PC-3 (cell line): ENCODE data around the gene PPM1D.

Experiments
- EZH2 ChIP-seq: fragments of 300-600 bp; sonication (generic); IDR thresholded peaks from one replicate; pipeline ENCODE4 v1.6.1; 2017; ENCODE audit warnings: antibody characterized with exemption, mild to moderate bottlenecking, low read length; ENCODE audit not compliant: unreplicated experiment
- EZH2phosphoT487 ChIP-seq: fragments of 300-600 bp; sonication (generic); IDR thresholded peaks from 2 replicates; pipeline ENCODE4 v1.6.1; 2018; ENCODE audit warnings: mild to moderate bottlenecking, antibody characterized with exemption, low read length, borderline replicate concordance
- TF ChIP-seq, protein P1 (sequence below): fragments of 300-600 bp; sonication (generic); conservative IDR thresholded peaks from 2 replicates; pipeline ENCODE4 v1.5.1; 2017; ENCODE audit warnings: antibody characterized with exemption, low read depth, mild to moderate bottlenecking, low read length

GRCh38 chr17:60555786-60556185 lies 44.2 kb upstream of the PPM1D start:
- TF ChIP-seq, protein P1, sequence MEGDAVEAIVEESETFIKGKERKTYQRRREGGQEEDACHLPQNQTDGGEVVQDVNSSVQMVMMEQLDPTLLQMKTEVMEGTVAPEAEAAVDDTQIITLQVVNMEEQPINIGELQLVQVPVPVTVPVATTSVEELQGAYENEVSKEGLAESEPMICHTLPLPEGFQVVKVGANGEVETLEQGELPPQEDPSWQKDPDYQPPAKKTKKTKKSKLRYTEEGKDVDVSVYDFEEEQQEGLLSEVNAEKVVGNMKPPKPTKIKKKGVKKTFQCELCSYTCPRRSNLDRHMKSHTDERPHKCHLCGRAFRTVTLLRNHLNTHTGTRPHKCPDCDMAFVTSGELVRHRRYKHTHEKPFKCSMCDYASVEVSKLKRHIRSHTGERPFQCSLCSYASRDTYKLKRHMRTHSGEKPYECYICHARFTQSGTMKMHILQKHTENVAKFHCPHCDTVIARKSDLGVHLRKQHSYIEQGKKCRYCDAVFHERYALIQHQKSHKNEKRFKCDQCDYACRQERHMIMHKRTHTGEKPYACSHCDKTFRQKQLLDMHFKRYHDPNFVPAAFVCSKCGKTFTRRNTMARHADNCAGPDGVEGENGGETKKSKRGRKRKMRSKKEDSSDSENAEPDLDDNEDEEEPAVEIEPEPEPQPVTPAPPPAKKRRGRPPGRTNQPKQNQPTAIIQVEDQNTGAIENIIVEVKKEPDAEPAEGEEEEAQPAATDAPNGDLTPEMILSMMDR, result no peak
- no peak for TF ChIP-seq EZH2
- no peak for TF ChIP-seq EZH2phosphoT487
